HG03139 (cell line): ENCODE data around the gene ADIPOQ.
A peak's percentile ranks its signal among the peaks of the same experiment; 100 is the strongest.
"Not testable (repeated sequence)": the region's sequence is repeated elsewhere in the genome, so short reads cannot be mapped to it uniquely, and the experiment has no call there.

Source experiments
- ATAC-seq: cut with Tn5 transposase; IDR thresholded peaks from one replicate; pipeline ENCODE4 v1.9.1; 2021; ENCODE audit not compliant: unreplicated experiment

The ADIPOQ gene

GRCh38 chr3:186826410-186826975 lies 16.0 kb upstream of the ADIPOQ start:
- ATAC-seq = no peak

DNA sequence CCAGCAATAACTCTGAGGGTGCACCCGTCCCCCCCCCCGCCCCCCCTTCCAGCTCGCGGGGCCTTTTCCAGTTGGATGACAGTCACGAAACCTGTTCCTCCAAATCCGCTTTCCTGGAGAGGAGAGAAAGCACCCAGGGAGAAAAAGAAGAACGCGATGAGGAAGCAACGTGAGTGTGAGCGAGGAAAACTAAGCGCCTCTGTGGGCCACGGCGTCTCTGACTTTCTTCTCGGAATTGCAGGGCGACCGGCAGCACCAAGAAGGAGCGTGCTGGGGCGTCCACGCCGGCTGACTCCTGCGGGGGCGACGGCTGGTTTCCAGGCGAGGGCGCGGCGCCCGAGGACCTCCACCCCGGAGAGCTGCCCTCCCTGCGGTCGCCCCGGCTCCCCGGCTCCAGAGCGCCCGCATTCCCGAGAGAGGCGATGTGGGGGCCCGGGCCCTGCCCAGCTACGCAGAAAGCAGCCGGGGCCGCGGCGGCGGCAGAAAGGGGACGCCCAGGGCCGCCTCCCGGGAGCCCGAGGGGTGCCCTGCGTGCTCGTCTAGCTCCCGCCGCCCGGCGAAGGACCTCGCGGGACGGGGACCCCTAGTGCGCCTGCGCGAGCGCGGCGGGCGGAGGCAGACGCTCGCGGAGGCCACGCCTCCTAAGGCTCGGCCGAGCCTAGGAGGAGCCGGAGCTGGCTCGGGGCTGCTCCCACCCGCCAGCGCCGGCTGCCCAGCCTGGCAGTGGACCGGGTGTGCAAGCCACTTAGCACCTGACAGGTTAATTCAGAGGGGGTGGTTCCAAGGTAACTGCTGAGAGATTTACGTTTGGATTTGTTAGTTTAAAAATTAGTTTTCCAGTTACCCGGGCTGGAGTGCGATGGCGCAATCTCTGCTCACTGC lies 15.3 kb upstream of the ADIPOQ start:
- ATAC-seq = peak; percentile 96

GRCh38 chr3:186828340-186828739 lies 14.2 kb upstream of the ADIPOQ start:
- ATAC-seq = no peak

GRCh38 chr3:186831798-186832197 lies 10.7 kb upstream of the ADIPOQ start:
- ATAC-seq = no peak

GRCh38 chr3:186832276-186832675 lies 10.2 kb upstream of the ADIPOQ start:
- no peak for ATAC-seq

GRCh38 chr3:186839874-186840641 lies 2.5 kb upstream of the ADIPOQ start:
- no peak for ATAC-seq

- no peak for ATAC-seq
Observed at GRCh38 chr3:186841620-186842019, 890 bp upstream of the ADIPOQ start.

DNA sequence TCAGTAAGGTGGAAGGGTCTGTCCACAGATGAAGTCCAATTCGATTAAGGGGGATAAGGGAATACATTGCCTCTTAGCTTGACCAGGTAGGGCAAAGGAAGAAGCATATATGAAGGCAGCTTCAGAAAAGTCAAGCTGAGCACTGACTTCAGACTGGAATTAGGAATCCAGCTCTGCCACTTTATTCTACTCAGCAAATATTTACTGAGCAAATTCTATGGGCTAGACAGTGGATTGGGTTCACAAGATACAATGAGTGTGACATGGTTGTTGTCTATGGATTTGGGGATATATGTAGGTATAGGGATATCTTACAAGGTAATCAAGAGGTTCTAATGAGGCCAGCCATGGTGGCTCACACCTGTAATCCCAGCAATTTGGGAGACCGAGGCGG lies 526 bp downstream of the ADIPOQ start:
- no peak for ATAC-seq

DNA sequence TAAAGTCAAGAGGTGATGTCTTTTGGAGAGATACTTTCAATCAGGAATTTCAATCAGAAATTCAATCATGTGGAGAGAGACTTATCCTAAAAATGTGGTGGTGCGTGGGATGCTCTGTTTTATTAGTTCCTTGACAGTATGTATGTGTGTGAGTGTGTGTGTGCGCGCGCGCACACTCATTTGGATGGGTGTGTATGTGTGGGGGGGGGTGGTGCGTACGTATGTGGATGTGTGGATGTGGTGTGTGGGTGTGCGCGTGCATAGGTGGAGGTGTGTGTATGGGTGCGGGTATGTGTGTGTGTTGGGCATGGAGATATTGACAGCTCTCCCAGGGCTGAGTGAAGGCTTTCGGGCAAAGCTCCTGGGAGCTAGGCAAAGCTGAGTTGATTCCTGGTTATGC lies 2.4 kb downstream of the ADIPOQ start:
- ATAC-seq = no peak

- ATAC-seq = no peak
Observed at GRCh38 chr3:186845756-186846155, 3.2 kb downstream of the ADIPOQ start.

- no peak for ATAC-seq
Observed at GRCh38 chr3:186847437-186847836, 4.9 kb downstream of the ADIPOQ start.

DNA sequence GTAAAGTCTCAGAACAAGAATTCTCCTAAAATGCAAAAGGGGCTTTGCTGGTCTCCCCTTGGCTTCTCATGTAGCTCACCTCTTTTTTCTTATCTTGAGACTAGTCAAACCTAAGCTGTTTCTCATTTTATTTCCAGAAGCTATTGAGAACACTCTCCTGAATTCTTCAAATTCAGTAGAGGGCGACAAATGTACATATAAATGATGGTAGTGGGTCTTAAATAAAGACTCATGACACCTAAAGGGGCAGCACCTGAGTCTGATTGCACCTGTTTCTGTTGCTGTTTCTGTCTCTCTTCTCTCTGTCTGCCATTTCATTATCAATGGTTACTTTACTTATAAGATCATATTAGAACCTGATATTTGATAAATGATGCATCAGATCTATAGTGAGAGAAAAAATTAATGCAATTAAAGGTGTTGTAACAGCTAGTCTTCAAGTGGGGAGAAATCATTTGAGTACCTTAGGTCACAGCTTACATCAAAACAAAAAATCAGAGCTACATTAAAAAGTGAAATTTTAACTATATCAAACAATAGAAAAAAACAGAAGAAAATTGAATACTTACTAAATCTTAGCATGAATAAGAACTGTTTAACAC lies 7.0 kb downstream of the ADIPOQ start:
- no peak for ATAC-seq

DNA sequence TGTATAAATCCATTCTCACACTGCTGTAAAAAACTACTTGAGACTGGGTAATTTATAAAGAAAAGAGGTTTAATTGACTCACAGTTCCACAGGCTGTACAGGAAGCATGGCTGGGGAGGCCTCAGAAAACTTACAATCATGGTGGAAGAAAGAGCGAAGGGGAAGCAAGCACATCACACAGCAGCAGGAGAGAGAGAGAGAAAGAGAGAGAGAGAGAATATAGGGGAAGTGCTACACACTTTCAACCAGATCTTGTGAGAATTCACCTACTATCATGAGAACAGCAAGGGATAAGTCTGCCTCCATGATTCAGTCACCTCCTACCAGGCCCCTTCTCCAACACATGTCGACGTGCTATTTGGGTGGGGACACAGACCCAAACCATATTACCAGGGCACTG lies 9.3 kb downstream of the ADIPOQ start:
- not testable (repeated sequence) for ATAC-seq

GRCh38 chr3:186852994-186853393 lies 10.5 kb downstream of the ADIPOQ start:
- no peak for ATAC-seq

DNA sequence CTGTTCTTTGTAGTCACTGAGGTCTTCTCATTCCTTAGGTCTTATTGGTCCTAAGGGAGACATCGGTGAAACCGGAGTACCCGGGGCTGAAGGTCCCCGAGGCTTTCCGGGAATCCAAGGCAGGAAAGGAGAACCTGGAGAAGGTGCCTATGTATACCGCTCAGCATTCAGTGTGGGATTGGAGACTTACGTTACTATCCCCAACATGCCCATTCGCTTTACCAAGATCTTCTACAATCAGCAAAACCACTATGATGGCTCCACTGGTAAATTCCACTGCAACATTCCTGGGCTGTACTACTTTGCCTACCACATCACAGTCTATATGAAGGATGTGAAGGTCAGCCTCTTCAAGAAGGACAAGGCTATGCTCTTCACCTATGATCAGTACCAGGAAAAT lies 11.6 kb downstream of the ADIPOQ start:
- no peak for ATAC-seq

DNA sequence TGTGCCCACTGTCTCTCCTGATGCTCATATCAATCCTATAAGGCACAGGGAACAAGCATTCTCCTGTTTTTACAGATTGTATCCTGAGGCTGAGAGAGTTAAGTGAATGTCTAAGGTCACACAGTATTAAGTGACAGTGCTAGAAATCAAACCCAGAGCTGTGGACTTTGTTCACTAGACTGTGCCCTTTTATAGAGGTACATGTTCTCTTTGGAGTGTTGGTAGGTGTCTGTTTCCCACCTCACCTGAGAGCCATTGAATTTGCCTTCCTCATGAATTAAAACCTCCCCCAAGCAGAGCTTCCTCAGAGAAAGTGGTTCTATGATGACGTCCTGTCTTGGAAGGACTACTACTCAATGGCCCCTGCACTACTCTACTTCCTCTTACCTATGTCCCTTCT lies 12.4 kb downstream of the ADIPOQ start:
- ATAC-seq = no peak

DNA sequence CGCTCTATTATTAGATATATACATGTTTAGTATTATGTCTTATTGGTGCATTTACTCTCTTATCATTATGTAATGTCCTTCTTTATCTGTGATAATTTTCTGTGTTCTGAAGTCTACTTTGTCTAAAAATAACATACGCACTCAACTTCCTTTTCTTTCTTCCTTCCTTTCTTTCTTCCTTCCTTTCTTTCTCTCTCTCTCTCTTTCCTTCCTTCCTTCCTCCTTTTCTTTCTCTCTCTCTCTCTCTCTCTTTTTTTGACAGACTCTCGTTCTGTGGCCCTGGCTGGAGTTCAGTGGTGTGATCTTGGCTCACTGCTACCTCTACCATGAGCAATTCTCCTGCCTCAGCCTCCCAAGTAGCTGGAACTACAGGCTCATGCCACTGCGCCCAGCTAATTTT lies 15.2 kb downstream of the ADIPOQ start:
- ATAC-seq = no peak

DNA sequence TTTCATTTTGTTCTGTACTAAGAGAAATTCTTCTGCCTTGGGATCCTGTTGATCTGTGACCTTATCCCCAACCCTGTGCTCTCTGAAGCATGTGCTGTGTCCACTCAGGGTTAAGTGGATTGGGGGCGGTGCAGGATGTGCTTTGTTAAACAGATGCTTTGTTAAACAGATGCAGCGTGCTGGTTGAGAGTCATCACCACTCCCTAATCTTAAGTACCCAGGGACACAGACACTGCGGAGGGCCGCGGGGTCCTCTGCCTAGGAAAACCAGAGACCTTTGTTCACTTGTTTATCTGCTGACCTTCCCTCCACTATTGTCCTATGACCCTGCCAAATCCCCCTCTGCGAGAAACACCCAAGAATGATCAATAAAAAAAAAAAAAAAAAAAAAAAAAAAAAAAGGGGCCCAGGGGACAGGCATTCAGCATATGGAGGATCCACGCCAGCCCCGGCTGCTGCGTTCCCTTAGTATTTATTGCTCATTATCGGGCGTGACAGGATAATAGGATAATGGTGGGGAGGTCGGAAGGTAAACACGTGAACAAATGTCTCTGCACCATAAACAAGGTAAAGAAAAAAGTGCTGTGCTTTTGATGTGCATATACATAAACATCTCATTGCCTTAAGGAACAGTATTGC lies 22.8 kb downstream of the ADIPOQ start:
- not testable (repeated sequence) for ATAC-seq

DNA sequence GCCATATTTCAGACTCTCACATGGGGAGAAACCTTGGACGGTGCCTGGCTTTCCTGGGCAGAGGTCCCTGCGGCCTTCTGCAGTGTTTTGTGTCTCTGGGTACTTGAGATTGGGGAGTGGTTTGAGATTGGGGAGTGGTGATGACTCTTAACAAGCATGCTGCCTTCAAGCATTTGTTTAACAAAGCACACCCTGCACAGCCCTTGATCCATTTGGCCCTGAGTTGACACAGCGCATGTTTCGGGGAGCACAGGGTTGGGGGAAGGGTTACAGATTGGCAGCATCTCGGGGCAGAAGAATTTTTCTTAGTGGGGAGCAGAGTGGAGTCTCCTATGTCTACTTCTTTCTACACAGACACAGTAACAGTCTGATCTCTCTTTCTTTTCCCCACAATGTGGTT lies 23.6 kb downstream of the ADIPOQ start:
- ATAC-seq = not testable (repeated sequence)

- ATAC-seq = no peak
Observed at GRCh38 chr3:186869253-186870100, 27.0 kb downstream of the ADIPOQ start.
